Measurements from ENCODE around the gene CAB39L. TPM values are rescaled to one million over a fixed set of nuclear protein-coding genes. Genes with fewer than 3 reads are reported as not detected.

CAB39L gene
- total and polyA plus RNA-seq, 2 donors (not counting 3 experiments of a cell fraction or from before 2014, with no cell fraction given): 3.1 to 7.2 TPM

GRCh38 chr13:49376121-49376520, 67.7 kb downstream of the CAB39L start:
- no peak for DNase-seq (ENCODE audit: low read depth, low spot score)
- no peaks in the 10 kb centered on the region for H3K79me2 ChIP-seq (ENCODE audit: control insufficient read depth, insufficient read depth, low read length)
- H3K4me3 ChIP-seq (replicated peaks in 1 of 3; ENCODE audit: insufficient read depth in 1 of 3, low read depth in 1 of 3, low read length in 3 of 3): no peak overlapping the region
- no peak overlapping the region for H3K9ac ChIP-seq (replicated peaks; ENCODE audit: extremely low read depth, insufficient read depth, low read length)
- H3K27ac ChIP-seq (ENCODE audit: insufficient read depth, low read depth, low read length): no peak overlapping the region
- no peaks in the 10 kb centered on the region for H3K9me1 ChIP-seq (replicated peaks; ENCODE audit: control insufficient read depth, extremely low read depth, insufficient read depth, low read length)
- CTCF ChIA-PET: interaction anchor here (0.9 to 1.6 kb wide), 4 partner anchors 9 to 95 kb away, joined by 3 to 5 read pairs (median 4); no protein-coding TSS in a partner anchor
- no peak overlapping the region for H2AFZ ChIP-seq (ENCODE audit: low read depth, low read length)
- BruUV-seq (replicated peaks): no TSS peak
- intact Hi-C loops (cut with micrococcal nuclease) (no loop called here), dilution Hi-C loops (cut with MboI; ENCODE audit: extremely low pct_ligation_motif_present, low sequenced_read_pairs) (no loop called here)
- H3K4me2 ChIP-seq (ENCODE audit: insufficient read depth, low read length): no peak overlapping the region
- TF ChIP-seq FOS (IDR thresholded peaks at IDR 0.05; ENCODE audit: borderline replicate concordance, insufficient read depth, low read length) (no peak), GATA2 (IDR thresholded peaks at IDR 0.05; ENCODE audit: insufficient read depth, insufficient read length, low read depth, low read length) (no peak), POLR2A (IDR thresholded peaks at IDR 0.05; ENCODE audit: low read depth, low read length) (no peak), POLR2AphosphoS5 (IDR thresholded peaks at IDR 0.05; ENCODE audit: insufficient read depth, low read depth, low read length) (no peak), MYC (IDR thresholded peaks at IDR 0.05; ENCODE audit: low read depth, low read length) (no peak), JUN (IDR thresholded peaks at IDR 0.05; ENCODE audit: borderline replicate concordance, insufficient read depth, insufficient read length, low read depth) (no peak)
- TF ChIP-seq, protein P1, sequence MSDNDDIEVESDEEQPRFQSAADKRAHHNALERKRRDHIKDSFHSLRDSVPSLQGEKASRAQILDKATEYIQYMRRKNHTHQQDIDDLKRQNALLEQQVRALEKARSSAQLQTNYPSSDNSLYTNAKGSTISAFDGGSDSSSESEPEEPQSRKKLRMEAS (IDR thresholded peaks at IDR 0.05; ENCODE audit: insufficient read depth, insufficient read length): no peak
- TF ChIP-seq, protein P2, sequence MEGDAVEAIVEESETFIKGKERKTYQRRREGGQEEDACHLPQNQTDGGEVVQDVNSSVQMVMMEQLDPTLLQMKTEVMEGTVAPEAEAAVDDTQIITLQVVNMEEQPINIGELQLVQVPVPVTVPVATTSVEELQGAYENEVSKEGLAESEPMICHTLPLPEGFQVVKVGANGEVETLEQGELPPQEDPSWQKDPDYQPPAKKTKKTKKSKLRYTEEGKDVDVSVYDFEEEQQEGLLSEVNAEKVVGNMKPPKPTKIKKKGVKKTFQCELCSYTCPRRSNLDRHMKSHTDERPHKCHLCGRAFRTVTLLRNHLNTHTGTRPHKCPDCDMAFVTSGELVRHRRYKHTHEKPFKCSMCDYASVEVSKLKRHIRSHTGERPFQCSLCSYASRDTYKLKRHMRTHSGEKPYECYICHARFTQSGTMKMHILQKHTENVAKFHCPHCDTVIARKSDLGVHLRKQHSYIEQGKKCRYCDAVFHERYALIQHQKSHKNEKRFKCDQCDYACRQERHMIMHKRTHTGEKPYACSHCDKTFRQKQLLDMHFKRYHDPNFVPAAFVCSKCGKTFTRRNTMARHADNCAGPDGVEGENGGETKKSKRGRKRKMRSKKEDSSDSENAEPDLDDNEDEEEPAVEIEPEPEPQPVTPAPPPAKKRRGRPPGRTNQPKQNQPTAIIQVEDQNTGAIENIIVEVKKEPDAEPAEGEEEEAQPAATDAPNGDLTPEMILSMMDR (IDR thresholded peaks at IDR 0.05; ENCODE audit: extremely low read depth in 1 of 2, insufficient read depth in 1 of 2, low read depth in 1 of 2, low read length in 2 of 2): no peak
- H3K36me3 ChIP-seq (ENCODE audit: control insufficient read depth in 2 of 2, extremely low read depth in 1 of 2, insufficient read depth in 2 of 2, low read length in 2 of 2): no peaks in the 10 kb centered on the region
- H3K4me1 ChIP-seq (ENCODE audit: control insufficient read depth, extremely low read depth, insufficient read depth, low read length): peaks cover 2% of the 10 kb centered on the region
- no peaks in the 10 kb centered on the region for H3K9me3 ChIP-seq (replicated peaks; ENCODE audit: control insufficient read depth, insufficient read depth, low read length)
- H4K20me1 ChIP-seq (replicated peaks; ENCODE audit: control insufficient read depth, extremely low read depth, insufficient read depth, low read length): no peaks in the 10 kb centered on the region
- no peaks in the 10 kb centered on the region for H3K27me3 ChIP-seq (ENCODE audit: control insufficient read depth in 2 of 2, insufficient read depth in 2 of 2, low read length in 2 of 2)
- no peak for FAIRE-seq
- POLR2A ChIA-PET: no interaction called here

All from endothelial cell of umbilical vein (primary cell).